Kidney (tissue), 14 donors: ENCODE data around the gene ZSWIM3. TPM values are rescaled to one million over a fixed set of nuclear protein-coding genes. Genes with fewer than 3 reads are reported as not detected.
"Not testable (repeated sequence)": the region's sequence is repeated elsewhere in the genome, so short reads cannot be mapped to it uniquely, and the experiment has no call there.

ENCODE experiments used
- DNase-seq, 5 donors: peaks; one replicate each; pipeline ENCODE4 v3.0.0-alpha.2; 2013 to 2020
- FAIRE-seq: peaks from 2 replicates; lab custom pipeline; 2012; peaks lifted over from hg19 to GRCh38; lab: Jason Lieb, UNC
- H3K27ac ChIP-seq, 2 donors: one replicate each; pipeline ENCODE4 v1.7.0; 2013; ENCODE audit warnings: low read depth in 2 of 2, low read length in 2 of 2, inconsistent platforms in 1 of 2
- H3K27me3 ChIP-seq: one replicate; pipeline ENCODE4 v1.7.1; 2013; ENCODE audit warnings: low read length, inconsistent platforms; ENCODE audit not compliant: control insufficient read depth, insufficient read depth
- H3K36me3 ChIP-seq, 3 donors: one replicate each; pipeline versions ENCODE4 v1.7.0 to v1.7.1; 2013; ENCODE audit warnings: low read length in 3 of 3, control low read depth in 1 of 3, inconsistent platforms in 1 of 3; ENCODE audit not compliant: insufficient read depth in 3 of 3, control insufficient read depth in 2 of 3
- H3K4me1 ChIP-seq, 3 donors: one replicate each; pipeline versions ENCODE4 v1.7.0 to v1.7.1; 2013; ENCODE audit warnings: low read length in 3 of 3, inconsistent platforms in 1 of 3, low read depth in 1 of 3; ENCODE audit not compliant: control insufficient read depth in 2 of 3, insufficient read depth in 2 of 3
- H3K4me3 ChIP-seq, 3 donors: one replicate each; pipeline versions ENCODE4 v1.7.0 to v1.8.1; 2013; ENCODE audit warnings: low read length in 3 of 3, control low read depth in 1 of 3, inconsistent platforms in 1 of 3
- H3K9ac ChIP-seq, 3 donors: one replicate each; pipeline versions ENCODE4 v1.7.0 to v1.7.1; 2013; ENCODE audit warnings: low read length in 3 of 3, control low read depth in 1 of 3, inconsistent platforms in 1 of 3
- H3K9me3 ChIP-seq, 3 donors: one replicate each; pipeline versions ENCODE4 v1.7.0 to v1.7.1; 2013; ENCODE audit warnings: low read length in 3 of 3, control low read depth in 1 of 3, inconsistent platforms in 1 of 3; ENCODE audit not compliant: control insufficient read depth in 2 of 3, insufficient read depth in 1 of 3
- CTCF ChIP-seq: IDR thresholded peaks from 3 replicates; pipeline ENCODE4 v1.5.1; 2012; ENCODE audit warnings: mild to moderate bottlenecking, moderate library complexity, borderline replicate concordance; ENCODE audit not compliant: insufficient read depth; ENCODE audit errors: extremely low read depth
- intact Hi-C: fragments of 100-400 bp; cut with DNase I; formaldehyde crosslinking; loops from one replicate; pipeline ENCODE4 v1.11.1; 2022
- polyA plus RNA-seq: library from polyadenylated mRNA; stranded (reverse); fragments of 350-450 nt; fragmentation: Illumina TruSeq; extraction: RNeasy Lipid Tissue Mini Kit (QIAGEN cat#74804); gene quantifications from one replicate; pipeline ENCODE4 v1.2.3, GENCODE V29; 2014; ENCODE audit warnings: low read depth, low replicate concordance; ENCODE audit not compliant: insufficient read depth
- total RNA-seq: library from RNA; stranded (reverse); fragmentation: NEBNext Ultra II Directional; extraction: Animal tissue kit (Norgen Biotek cat#: 25700); gene quantifications from one replicate; pipeline ENCODE4 v1.2.1, GENCODE V29; 2021
- donor health status: control.
- donor health status: control.
- donor health status: control.
- donor health status: control.
- donor health status: control.
- donor health status: DM: yes; HTN: yes; CAD: no.
- donor health status: Normal renal cell carcinoma (clear cell type).

Gene ZSWIM3
- total and polyA plus RNA-seq, 2 donors from 2014 or later, result 2.6 to 3.2 TPM

GRCh38 chr20:45898285-45898684 lies 40.9 kb downstream of the ZSWIM3 start:
- FAIRE-seq (no peak), DNase-seq (peak in 1 of 5 donors; percentile 56)
- no peak overlapping the region for H3K4me3 ChIP-seq
- H3K9ac ChIP-seq, result no peak overlapping the region
- no peak for TF ChIP-seq CTCF
- intact Hi-C loops, result no loop called here
- H3K27me3 ChIP-seq, result no peaks in the 10 kb centered on the region
- H3K36me3 ChIP-seq, result peaks cover 5 to 29% (median 25%) of the 10 kb centered on the region in 3 donors
- H3K4me1 ChIP-seq, result no peaks in the 10 kb centered on the region
- H3K27ac ChIP-seq, result no peak overlapping the region
- no peaks in the 10 kb centered on the region for H3K9me3 ChIP-seq

- Histone ChIP-seq H3K4me1 (no peaks in the 10 kb centered on the region), H3K27ac (no peak overlapping the region), H3K4me3 (no peak overlapping the region), H3K36me3 (peaks cover 5 to 22% (median 18%) of the 10 kb centered on the region in 3 donors), H3K9ac (no peak overlapping the region), H3K9me3 (no peaks in the 10 kb centered on the region), H3K27me3 (no peaks in the 10 kb centered on the region)
- intact Hi-C loops, result no loop called here
- FAIRE-seq (no peak), DNase-seq (peak in 1 of 5 donors; percentile 44)
- TF ChIP-seq CTCF, result no peak
Measured at GRCh38 chr20:45899046-45899835, 41.8 kb downstream of the ZSWIM3 start.

- H3K27ac ChIP-seq, H3K27me3 ChIP-seq, H3K4me3 ChIP-seq, H3K9me3 ChIP-seq, H3K9ac ChIP-seq, intact Hi-C loops, H3K4me1 ChIP-seq, FAIRE-seq: not testable (repeated sequence)
- peak in 1 of 5 donors; percentile 15 for DNase-seq
- peaks cover 5 to 18% (median 9%) of the 10 kb centered on the region in 3 donors for H3K36me3 ChIP-seq
Measured at GRCh38 chr20:45901332-45901731, 43.9 kb downstream of the ZSWIM3 start.

- peaks cover 5 to 12% (median 7%) of the 10 kb centered on the region in 3 donors for H3K36me3 ChIP-seq
- no peak overlapping the region for H3K9ac ChIP-seq
- H3K4me1 ChIP-seq, result no peaks in the 10 kb centered on the region
- no peaks in the 10 kb centered on the region for H3K27me3 ChIP-seq
- no peak for TF ChIP-seq CTCF
- H3K4me3 ChIP-seq, result no peak overlapping the region
- FAIRE-seq (no peak), DNase-seq (peak in 1 of 5 donors; percentile 70)
- no peaks in the 10 kb centered on the region for H3K9me3 ChIP-seq
- intact Hi-C loops, result no loop called here
- no peak overlapping the region for H3K27ac ChIP-seq
Measured at GRCh38 chr20:45902199-45902701, 44.8 kb downstream of the ZSWIM3 start.
